Measurements from ENCODE around the gene STARD10.
"Not testable (repeated sequence)": the region's sequence is repeated elsewhere in the genome, so short reads cannot be mapped to it uniquely, and the experiment has no call there.

The STARD10 gene

GRCh38 chr11:72793425-72794367 lies at the start of gene STARD10:
STARD10 (minus strand) TSS chr11:72794047; CDS start chr11:72781181, 12,866 bp downstream.
- peak; percentile 96 for DNase-seq

DNA sequence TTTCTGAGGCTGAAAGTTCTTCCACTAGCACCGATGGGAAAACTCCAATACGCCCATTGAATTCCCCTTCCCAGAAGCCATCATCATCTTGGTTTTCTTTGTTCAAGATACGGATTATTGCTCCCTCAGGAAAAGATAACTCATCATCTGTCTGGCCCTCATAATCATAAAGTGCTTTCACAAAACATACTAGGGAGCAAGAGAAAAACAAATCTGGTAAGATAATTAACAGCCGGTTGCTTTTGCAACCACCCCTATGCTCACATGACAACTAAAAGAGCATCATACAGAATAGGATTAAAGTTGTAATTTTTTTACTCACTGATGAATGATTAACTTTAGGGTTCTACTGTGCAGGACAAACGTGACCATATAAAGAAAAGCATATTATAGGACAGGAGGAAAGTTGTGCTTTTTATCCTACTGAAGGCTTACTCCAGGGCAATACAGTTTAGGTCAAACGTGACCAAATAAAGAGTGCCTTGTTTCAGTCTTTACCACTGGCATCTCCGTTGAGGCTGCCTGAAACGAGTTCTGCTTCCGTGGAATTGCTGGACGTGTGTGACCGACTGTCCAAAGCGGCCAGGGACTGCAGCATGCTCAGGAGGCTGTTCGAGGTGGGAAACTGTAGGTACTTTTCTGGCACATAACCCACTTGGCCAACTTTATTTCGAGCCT lies 48.9 kb upstream of the STARD10 start:
- DNase-seq, result no peak

- no peak for DNase-seq
Observed at GRCh38 chr11:72842126-72842525, 48.3 kb upstream of the STARD10 start.

GRCh38 chr11:72841397-72841796 lies 47.5 kb upstream of the STARD10 start:
- DNase-seq, result no peak

- no peak for DNase-seq
Observed at GRCh38 chr11:72840780-72841179, 46.9 kb upstream of the STARD10 start.

- no peak for DNase-seq
Observed at GRCh38 chr11:72838691-72839305, 45.0 kb upstream of the STARD10 start.

DNA sequence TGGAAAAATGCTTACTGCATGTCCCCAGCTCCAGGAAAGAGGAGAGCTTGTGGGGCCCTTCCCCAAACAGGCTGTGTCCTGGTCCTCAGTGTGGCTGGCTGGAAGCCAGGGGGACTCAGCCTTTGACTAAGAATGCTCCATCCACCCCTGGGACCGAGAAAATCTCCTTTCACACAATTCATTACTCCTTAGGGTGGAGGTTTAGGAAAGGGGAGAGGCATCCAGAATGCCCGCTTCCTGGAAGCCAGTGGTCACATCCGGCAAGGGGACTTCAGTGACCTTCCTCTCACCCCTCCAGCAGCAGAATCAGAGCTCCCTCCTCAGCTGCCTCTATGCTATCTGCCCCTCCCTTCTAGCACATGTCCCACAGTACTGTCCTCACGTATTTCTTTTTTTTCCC lies 42.3 kb upstream of the STARD10 start:
- DNase-seq, result no peak

- DNase-seq, result no peak
Observed at GRCh38 chr11:72834905-72835304, 41.1 kb upstream of the STARD10 start.

GRCh38 chr11:72833811-72834493 lies 40.1 kb upstream of the STARD10 start:
- DNase-seq, result no peak

GRCh38 chr11:72833083-72833733 lies 39.4 kb upstream of the STARD10 start:
- DNase-seq, result no peak

DNA sequence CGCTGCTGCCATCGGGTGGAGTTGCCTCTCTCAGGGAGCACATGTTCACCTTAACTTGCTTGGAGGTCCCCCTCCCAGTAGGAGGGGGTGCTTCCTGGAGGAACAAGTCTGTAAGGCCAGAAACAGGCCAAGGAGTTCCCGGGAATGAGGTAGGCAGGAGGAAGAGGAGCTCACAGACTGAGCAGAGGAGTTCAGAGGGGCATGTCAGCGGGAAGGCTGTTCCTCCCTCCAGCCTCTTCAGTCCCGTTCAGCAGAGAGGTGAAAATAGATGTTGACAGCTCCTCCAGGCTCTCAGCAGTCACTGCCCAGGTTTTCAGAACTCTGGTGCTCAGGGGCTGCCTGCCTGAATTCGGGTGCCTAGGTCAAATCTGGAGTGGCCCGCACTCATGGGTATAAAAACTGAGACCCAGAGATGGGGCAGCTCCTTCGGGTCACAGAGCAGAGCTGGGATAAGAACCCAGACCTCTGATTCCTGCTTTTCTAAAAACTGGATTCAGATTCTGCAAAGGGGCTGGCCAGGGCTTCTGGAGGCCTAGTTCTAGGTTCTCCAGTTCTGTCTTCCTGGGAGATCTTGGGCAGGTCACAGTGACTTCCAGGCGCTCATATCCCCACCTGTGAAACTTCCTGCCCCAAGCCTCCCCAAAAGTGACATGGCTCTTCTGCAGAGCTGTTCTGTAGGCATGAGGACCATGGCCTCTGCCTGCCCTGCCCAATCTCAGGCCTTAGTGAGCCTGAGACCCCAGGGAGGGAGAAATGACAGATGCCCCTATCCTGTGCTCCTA lies 38.6 kb upstream of the STARD10 start:
- DNase-seq, result no peak

DNA sequence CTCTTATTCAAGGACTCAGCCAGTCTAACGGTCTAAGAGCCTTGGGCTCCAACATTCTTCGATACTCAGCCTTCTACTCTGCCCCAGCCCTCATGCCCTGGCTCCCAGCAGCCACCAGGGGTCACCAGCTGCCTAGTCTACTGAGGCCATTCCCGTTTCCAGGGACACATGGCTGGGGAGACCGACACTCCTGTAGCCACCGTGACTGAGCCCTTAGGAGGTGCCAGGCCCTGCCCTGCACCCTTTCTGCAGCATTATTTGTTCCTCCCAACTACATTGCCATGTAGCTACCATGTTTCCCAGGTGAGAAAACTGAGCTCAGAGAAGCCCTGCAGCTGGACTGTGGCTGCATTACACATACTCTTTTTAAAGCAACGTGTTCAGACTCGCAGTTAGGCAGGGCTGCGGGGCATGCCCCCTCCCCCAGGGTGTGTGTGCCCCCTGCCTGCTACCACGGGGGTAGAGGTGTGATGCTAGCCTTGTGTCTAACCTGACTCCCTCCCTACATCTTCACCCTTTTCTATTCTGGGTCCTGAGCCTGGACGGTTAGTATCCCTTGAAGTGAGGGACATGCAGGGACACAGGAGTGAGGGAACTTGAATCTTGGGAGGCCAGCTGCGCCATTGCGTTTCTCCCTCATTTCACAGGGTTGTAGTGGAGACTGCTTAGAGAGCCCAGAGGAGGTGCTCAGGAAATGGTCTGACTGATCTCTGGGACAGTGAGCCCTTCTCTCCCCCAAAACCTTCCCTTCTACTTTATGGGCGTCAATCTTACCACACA lies 37.9 kb upstream of the STARD10 start:
- DNase-seq, result peak; percentile 74

DNA sequence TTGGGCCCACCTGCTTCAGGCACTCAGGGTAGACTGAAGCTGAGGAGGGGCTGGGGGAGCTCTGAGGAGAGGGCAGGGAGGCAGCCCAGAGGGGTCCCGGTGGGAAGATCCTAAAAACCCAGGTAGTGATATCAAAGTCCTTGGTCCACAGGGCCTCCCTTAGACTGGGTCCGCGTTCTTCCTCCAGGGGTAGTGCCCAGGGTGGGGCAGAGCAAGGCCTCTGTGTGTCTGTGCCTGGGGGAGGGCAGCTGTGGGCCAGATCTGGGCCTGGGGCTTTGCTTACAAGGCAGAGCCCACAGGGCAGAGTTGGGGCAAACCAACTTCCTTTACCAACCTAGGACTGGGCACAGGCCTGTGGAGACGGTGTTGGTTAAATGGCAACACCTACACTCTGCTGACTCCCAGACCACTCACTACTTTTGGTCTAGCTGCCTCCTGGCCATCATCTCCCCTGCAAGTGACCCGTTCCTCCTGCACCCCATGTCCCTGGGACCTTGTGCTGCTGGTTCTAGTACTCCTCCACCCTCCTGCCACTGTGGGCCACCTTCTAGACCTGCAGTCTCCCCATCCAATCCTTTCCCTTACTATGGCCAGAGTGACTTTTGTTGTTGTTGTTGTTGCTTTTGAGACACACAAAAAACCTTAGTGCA lies 36.2 kb upstream of the STARD10 start:
- DNase-seq, result no peak

DNA sequence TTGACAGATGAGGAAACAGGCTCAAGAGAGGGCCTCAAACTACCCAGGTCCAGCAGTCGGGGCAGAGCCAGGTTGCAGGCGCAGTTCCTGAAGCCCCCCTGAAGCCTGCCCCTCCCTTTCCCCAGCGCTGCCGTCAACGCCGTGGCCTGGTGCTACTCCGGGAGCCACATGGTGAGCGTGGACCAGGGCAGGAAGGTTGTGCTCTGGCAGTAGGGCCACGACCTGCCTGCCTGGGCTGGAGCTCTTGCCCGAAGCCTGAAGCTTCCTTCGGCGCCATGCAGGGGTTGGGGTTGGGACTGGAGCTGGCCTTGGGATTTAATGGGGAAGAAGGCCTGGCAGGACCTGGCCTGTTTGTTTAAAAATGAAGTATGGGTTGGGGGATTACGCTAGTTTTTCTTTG lies 35.3 kb upstream of the STARD10 start:
- DNase-seq, result no peak

DNA sequence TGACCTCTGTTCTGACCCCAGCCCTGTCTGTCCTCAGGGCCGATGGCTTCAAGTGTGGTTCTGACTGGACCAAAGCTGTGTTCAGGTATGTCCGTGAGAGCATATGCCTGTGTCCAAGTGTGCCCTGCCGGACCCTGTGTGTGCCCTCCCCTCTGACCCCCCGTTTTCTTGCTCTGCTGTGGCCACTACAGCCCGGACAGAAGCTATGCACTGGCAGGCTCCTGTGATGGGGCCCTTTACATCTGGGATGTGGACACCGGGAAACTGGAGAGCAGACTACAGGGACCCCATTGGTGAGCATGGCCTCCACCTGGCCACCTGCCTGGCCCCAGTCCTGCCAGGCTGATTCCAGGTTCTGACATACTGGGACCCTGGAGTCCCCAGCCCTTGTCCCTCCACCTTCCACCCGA lies 34.9 kb upstream of the STARD10 start:
- no peak for DNase-seq

DNA sequence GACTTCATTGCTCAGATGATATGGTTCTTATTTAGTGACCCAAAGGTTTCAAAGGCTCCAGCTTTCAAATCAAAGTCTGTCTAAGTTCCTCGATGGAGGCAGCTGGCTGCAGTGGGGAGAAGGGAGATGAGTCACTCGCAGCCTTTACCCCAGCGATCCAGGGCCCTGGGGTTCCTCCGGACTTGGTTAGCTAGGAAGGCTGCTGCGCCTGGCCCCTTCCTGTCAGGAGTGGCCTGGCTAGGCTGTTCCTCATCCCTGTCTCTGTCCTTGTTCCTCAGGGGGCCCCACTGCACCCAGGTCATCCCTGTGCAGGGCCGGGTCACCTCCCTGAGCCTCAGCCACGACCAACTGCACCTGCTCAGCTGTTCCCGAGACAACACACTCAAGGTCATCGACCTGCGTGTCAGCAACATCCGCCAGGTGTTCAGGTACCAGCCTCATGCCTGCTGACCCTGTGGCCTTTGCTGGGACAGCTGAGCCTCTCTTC lies 34.3 kb upstream of the STARD10 start:
- no peak for DNase-seq

DNA sequence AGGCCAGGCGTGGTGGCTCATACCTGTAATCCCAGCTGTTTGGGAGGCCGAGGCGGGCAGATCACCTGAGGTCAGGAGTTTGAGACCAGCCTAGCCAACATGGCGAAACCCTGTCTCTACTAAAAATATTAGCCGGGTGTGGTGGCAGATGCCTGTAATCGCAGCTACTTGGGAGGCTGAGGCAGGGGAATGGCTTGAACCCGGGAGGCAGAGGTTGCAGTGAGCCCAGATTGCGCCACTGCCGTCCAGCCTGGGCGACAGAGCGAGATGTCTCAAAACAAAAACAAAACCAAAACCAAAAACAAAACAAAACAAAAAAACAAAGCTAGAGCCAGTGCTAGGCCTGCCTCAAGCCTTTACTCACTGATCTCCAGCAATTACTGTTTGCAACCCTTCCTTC lies 33.8 kb upstream of the STARD10 start:
- not testable (repeated sequence) for DNase-seq

- DNase-seq, result no peak
Observed at GRCh38 chr11:72826942-72827480, 33.2 kb upstream of the STARD10 start.

GRCh38 chr11:72826191-72826941 lies 32.5 kb upstream of the STARD10 start:
- DNase-seq, result no peak
